T-helper 9 cell (primary cell): ENCODE measurements around the gene SEC24D.

Source experiments
- DNase-seq: peaks from one replicate; pipeline ENCODE4 v3.0.0-alpha.2; 2020

SEC24D gene

GRCh38 chr4:118749347-118749988 is 86.5 kb downstream of the SEC24D start:
- no peak for DNase-seq

DNA sequence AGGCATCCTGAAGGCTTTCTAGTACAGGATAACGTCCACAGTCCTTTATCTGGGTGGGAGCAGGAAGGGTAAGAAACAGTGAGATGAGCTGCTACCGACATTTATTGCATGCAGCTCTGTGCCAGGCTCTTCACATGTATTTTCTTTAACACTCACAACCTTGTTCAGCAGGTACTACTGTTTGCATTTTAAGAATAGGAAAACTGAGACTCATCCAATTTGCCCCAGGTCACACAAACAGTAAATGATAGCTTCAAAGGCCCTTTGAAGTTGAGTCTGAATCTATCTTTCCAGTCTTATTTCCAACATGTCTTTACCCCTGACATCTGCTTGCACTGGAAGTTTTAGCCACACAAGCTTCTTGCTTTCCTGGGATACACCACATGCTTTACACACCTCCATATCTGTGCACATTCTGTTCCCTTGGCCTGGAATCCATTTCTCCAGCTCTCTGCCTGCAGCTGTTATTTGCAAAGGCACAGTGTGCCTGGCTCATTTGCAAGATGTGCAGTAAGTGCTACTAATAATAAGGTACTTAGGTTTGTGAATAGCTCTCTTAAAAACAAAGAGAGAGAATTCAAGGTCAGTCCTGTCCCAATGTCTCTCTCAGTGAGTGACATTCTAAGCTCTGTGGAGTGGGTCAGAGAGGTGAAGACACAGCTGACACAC is 89.5 kb downstream of the SEC24D start:
- no peak for DNase-seq

- no peak for DNase-seq
Measured at GRCh38 chr4:118745357-118745756, 90.6 kb downstream of the SEC24D start.

- DNase-seq, result no peak
Measured at GRCh38 chr4:118743867-118744266, 92.1 kb downstream of the SEC24D start.

DNA sequence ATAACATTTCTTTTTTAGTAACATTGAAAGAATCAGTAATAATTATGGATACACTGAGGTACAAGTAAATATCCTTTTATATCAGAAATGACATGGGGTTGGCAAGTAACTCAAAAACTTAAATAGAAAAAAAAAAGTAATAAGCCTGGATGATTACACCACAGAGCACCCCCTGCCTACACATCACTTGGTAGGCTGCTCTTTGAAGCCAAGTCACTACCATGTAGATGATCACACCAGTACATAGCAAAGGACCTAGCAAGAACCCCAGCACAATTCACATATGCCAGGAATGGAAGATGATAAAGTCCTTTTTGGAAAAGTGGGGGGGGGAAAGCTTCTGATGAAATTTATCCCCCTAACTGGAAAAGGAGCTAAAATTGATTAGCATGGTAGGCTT is 93.9 kb downstream of the SEC24D start:
- no peak for DNase-seq

DNA sequence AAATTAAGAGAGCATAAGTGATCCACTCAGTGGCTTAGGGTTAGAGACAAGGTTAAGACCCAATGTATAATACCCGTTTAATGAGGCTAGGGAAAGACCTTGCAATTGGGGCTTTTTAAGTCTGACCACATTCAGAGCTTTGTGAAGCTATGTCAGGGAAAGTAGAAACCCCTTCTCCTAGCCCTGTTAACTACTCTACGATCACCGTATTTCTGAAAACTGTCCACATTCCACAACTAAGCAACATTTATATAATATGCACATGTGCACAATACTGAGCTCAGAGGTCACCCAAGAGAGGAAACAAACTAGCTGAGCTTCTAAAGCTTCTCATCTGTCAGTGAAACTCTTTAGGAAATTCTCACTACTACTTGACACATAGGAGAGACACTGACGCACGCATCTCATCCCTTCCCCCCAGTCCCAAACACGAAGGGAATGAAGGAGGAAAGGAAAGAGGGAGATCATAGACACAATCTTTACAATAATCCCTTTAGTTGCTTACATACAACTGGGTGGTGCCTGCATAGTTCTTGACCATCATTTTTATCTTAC is 94.5 kb downstream of the SEC24D start:
- no peak for DNase-seq

- no peak for DNase-seq
Measured at GRCh38 chr4:118740869-118741268, 95.1 kb downstream of the SEC24D start.

- no peak for DNase-seq
Measured at GRCh38 chr4:118739022-118739713, 96.8 kb downstream of the SEC24D start.

GRCh38 chr4:118738090-118738489 is 97.8 kb downstream of the SEC24D start:
- no peak for DNase-seq

- no peak for DNase-seq
Measured at GRCh38 chr4:118736900-118737299, 99.0 kb downstream of the SEC24D start.

GRCh38 chr4:118734491-118735205 is 101.3 kb downstream of the SEC24D start:
- DNase-seq, result no peak

- no peak for DNase-seq
Measured at GRCh38 chr4:118732591-118733330, 103.2 kb downstream of the SEC24D start.

- no peak for DNase-seq
Measured at GRCh38 chr4:118730683-118731082, 105.2 kb downstream of the SEC24D start.

- DNase-seq, result no peak
Measured at GRCh38 chr4:118729287-118730286, 106.3 kb downstream of the SEC24D start.

DNA sequence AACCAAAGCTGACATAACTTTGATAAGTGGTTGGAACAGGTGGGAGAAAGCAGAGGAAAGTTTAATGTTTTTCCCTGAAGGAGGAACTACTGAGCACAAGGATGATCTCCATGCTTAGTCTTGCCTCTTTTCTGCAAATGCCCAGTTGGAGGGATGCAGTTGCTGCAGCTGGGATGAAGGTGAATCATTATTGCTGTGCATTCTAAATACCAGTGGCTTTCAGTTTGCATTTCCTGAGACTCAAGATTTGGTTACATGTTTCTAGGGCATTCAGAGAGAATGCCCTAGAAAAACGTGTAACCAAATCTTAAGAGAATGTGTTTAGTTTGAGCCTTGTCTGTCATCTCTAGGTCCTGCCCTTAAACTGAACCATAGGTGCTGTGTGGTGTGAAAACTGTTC is 108.6 kb downstream of the SEC24D start:
- no peak for DNase-seq

- no peak for DNase-seq
Measured at GRCh38 chr4:118723369-118723768, 112.6 kb downstream of the SEC24D start.

DNA sequence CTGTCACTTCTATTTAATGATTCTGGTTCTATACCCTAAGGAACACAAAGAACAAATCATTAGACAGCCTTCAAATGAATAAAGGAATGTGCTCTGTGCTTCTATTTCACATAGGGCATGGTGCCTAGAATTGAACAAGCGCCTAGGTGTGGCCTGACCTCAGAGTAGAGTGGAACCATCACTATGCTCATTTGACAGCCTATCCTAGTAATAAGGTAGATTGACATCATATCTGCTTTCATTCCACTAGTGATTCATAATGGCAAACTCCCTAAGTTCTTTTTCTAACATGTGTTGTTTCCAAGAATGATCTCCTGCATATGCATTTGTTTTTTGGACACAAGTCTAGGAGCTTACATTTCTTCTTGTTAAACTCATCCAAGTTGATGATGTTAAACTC is 114.2 kb downstream of the SEC24D start:
- no peak for DNase-seq

- DNase-seq, result no peak
Measured at GRCh38 chr4:118718511-118719170, 117.3 kb downstream of the SEC24D start.

- no peak for DNase-seq
Measured at GRCh38 chr4:118716304-118716703, 119.6 kb downstream of the SEC24D start.

GRCh38 chr4:118714682-118715081 is 121.2 kb downstream of the SEC24D start:
- no peak for DNase-seq

DNA sequence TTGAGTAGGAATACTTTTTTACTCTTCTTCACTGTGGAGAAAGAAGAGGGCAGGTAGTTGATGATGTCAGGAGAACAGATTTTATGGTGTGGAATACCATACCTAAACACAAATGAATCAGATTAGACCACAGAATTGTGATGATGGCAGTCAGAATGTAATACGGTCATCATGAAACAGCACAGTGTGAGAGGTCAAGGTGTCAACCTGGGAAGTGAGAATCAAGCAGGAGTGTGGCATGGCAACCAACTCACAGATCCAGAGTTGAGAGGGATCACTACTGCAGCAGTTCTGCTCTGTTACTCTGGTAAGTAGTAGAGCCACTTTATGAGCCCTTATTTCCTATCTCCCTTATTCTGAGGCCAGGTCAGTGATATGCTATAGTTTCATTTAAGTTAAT is 123.1 kb downstream of the SEC24D start:
- DNase-seq, result no peak
